ENCODE measurements around the gene ABCC1. TPM values are rescaled to one million over a fixed set of nuclear protein-coding genes. Genes with fewer than 3 reads are reported as not detected.
"Not testable (repeated sequence)": the region's sequence is repeated elsewhere in the genome, so short reads cannot be mapped to it uniquely, and the experiment has no call there.

The ABCC1 gene
- total RNA-seq, 1 donor from 2014 or later = 49.8 TPM

GRCh38 chr16:16150878-16151152 is 201.4 kb downstream of the ABCC1 start:
- ATAC-seq (ENCODE audit: low read depth) = no peak
- H3K27me3 Mint-ChIP-seq = no peaks in the 10 kb centered on the region
- no peak for TF ChIP-seq CTCF (IDR thresholded peaks at IDR 0.05)
- H3K4me1 Mint-ChIP-seq = no peaks in the 10 kb centered on the region
- no peak for DNase-seq
- ChIA-PET CTCF (no interaction called here), POLR2A (no interaction called here)
- no peaks in the 10 kb centered on the region for H3K36me3 Mint-ChIP-seq (ENCODE audit: low read depth)
- no peak overlapping the region for H3K4me3 Mint-ChIP-seq
- H3K9me3 Mint-ChIP-seq = no peaks in the 10 kb centered on the region
- H3K27ac Mint-ChIP-seq = no peak overlapping the region
- intact Hi-C loops (cut with micrococcal nuclease) = no loop called here

GRCh38 chr16:16151315-16151714 is 201.9 kb downstream of the ABCC1 start:
- intact Hi-C loops (cut with micrococcal nuclease) = no loop called here
- Mint-ChIP-seq H3K4me3 (no peak overlapping the region), H3K9me3 (no peaks in the 10 kb centered on the region), H3K27me3 (no peaks in the 10 kb centered on the region), H3K4me1 (no peaks in the 10 kb centered on the region), H3K27ac (no peak overlapping the region), H3K36me3 (ENCODE audit: low read depth) (no peaks in the 10 kb centered on the region)
- no peak for ATAC-seq (ENCODE audit: low read depth)
- no peak for DNase-seq
- ChIA-PET CTCF (no interaction called here), POLR2A (no interaction called here)
- no peak for TF ChIP-seq CTCF (IDR thresholded peaks at IDR 0.05)

GRCh38 chr16:16153000-16153399 is 203.6 kb downstream of the ABCC1 start:
- ATAC-seq (ENCODE audit: low read depth); DNase-seq; CTCF ChIA-PET; H3K27me3 Mint-ChIP-seq; intact Hi-C loops (cut with micrococcal nuclease); H3K4me3 Mint-ChIP-seq; H3K9me3 Mint-ChIP-seq; H3K4me1 Mint-ChIP-seq; H3K36me3 Mint-ChIP-seq (ENCODE audit: low read depth); H3K27ac Mint-ChIP-seq; POLR2A ChIA-PET: not testable (repeated sequence)

GRCh38 chr16:16154281-16154951 is 205.0 kb downstream of the ABCC1 start:
- H3K4me1 Mint-ChIP-seq = no peaks in the 10 kb centered on the region
- CTCF ChIA-PET = no interaction called here
- ATAC-seq (ENCODE audit: low read depth) (no peak), DNase-seq (no peak)
- intact Hi-C loops (cut with micrococcal nuclease) = no loop called here
- TF ChIP-seq CTCF (IDR thresholded peaks at IDR 0.05) = no peak
- no peaks in the 10 kb centered on the region for H3K27me3 Mint-ChIP-seq
- POLR2A ChIA-PET = no interaction called here
- H3K9me3 Mint-ChIP-seq = peaks cover 18% of the 10 kb centered on the region
- no peak overlapping the region for H3K27ac Mint-ChIP-seq
- no peaks in the 10 kb centered on the region for H3K36me3 Mint-ChIP-seq (ENCODE audit: low read depth)
- H3K4me3 Mint-ChIP-seq = no peak overlapping the region

- CTCF ChIA-PET = no interaction called here
- POLR2A ChIA-PET = no interaction called here
- Mint-ChIP-seq H3K4me1 (no peaks in the 10 kb centered on the region), H3K36me3 (ENCODE audit: low read depth) (peaks cover 4% of the 10 kb centered on the region), H3K9me3 (peaks cover 18% of the 10 kb centered on the region), H3K4me3 (no peak overlapping the region), H3K27me3 (no peaks in the 10 kb centered on the region), H3K27ac (no peak overlapping the region)
- DNase-seq (no peak), ATAC-seq (ENCODE audit: low read depth) (no peak)
- intact Hi-C loops (cut with micrococcal nuclease) = no loop called here
- no peak for TF ChIP-seq CTCF (IDR thresholded peaks at IDR 0.05)
Observed at GRCh38 chr16:16155234-16155633, 205.8 kb downstream of the ABCC1 start.

GRCh38 chr16:16157166-16157565 is 207.8 kb downstream of the ABCC1 start:
- no peak for ATAC-seq (ENCODE audit: low read depth)
- intact Hi-C loops (cut with micrococcal nuclease) = no loop called here
- Mint-ChIP-seq H3K4me3 (no peak overlapping the region), H3K4me1 (no peaks in the 10 kb centered on the region), H3K36me3 (ENCODE audit: low read depth) (peaks cover 5% of the 10 kb centered on the region), H3K9me3 (peaks cover 18% of the 10 kb centered on the region), H3K27ac (no peak overlapping the region), H3K27me3 (peaks cover 7% of the 10 kb centered on the region)
- CTCF ChIA-PET = no interaction called here
- no peak for TF ChIP-seq CTCF (IDR thresholded peaks at IDR 0.05)
- POLR2A ChIA-PET = no interaction called here
- no peak for DNase-seq

Data from activated B cell treated with CpG ODN at 0.5 μM for 24 hours (primary cell).